H9 (cell line): Measurements from ENCODE around the gene JARID2. TPM values are rescaled to one million over a fixed set of nuclear protein-coding genes. Genes with fewer than 3 reads are reported as not detected.

Experiments
- DNase-seq: peaks from one replicate; pipeline ENCODE4 v3.0.0-alpha.2; 2017
- H2AFZ ChIP-seq: one replicate; pipeline ENCODE4 v1.6.1; 2013; ENCODE audit warnings: mild to moderate bottlenecking, low read length, control low read depth, moderate library complexity
- H2AK5ac ChIP-seq: 2 replicates; pipeline ENCODE4 v1.6.1; 2013; ENCODE audit warnings: low read length, control low read depth, mixed read lengths; ENCODE audit not compliant: insufficient read length
- H2BK120ac ChIP-seq: one replicate; pipeline ENCODE4 v1.6.1; 2013; ENCODE audit warnings: low read depth, mild to moderate bottlenecking, low read length, control low read depth, inconsistent platforms; ENCODE audit not compliant: poor library complexity, severe bottlenecking
- H2BK12ac ChIP-seq: 2 replicates; pipeline ENCODE4 v1.6.1; 2013; ENCODE audit warnings: low read length, control low read depth, mixed read lengths, low read depth; ENCODE audit not compliant: insufficient read length
- H2BK15ac ChIP-seq: 2 replicates; pipeline ENCODE4 v1.6.1; 2013; ENCODE audit warnings: low read depth, low read length, control low read depth
- H2BK20ac ChIP-seq: one replicate; pipeline ENCODE4 v1.6.1; 2013; ENCODE audit warnings: low read depth, mild to moderate bottlenecking, low read length, control low read depth, inconsistent platforms; ENCODE audit not compliant: poor library complexity, severe bottlenecking
- H2BK5ac ChIP-seq: 2 replicates; pipeline ENCODE4 v1.6.1; 2013; ENCODE audit warnings: low read length, control low read depth, mixed read lengths; ENCODE audit not compliant: insufficient read length
- H3K14ac ChIP-seq: 2 replicates; pipeline ENCODE4 v1.6.1; 2013; ENCODE audit warnings: low read length, control low read depth; ENCODE audit not compliant: insufficient read depth
- H3K18ac ChIP-seq: 2 replicates; pipeline ENCODE4 v1.6.1; 2013; ENCODE audit warnings: low read depth, mild to moderate bottlenecking, mixed read lengths, low read length, control low read depth; ENCODE audit not compliant: insufficient read length
- H3K23ac ChIP-seq: 2 replicates; pipeline ENCODE4 v1.6.1; 2013; ENCODE audit warnings: low read length, control low read depth, mixed read lengths, low read depth; ENCODE audit not compliant: insufficient read length
- H3K23me2 ChIP-seq: 2 replicates; pipeline ENCODE4 v1.6.1; 2013; ENCODE audit warnings: low read depth, mild to moderate bottlenecking, mixed read lengths, low read length, control low read depth; ENCODE audit not compliant: insufficient read length, poor library complexity, severe bottlenecking
- H3K27ac ChIP-seq: 2 replicates; pipeline ENCODE4 v1.5.1; 2013; ENCODE audit warnings: low read length, control low read depth, mixed read lengths, low read depth; ENCODE audit not compliant: insufficient read length
- H3K27me3 ChIP-seq: 2 replicates; pipeline ENCODE4 v1.6.1; 2013; ENCODE audit warnings: low read length, control low read depth, inconsistent platforms; ENCODE audit not compliant: insufficient read depth
- H3K4ac ChIP-seq: 2 replicates; pipeline ENCODE4 v1.6.1; 2013; ENCODE audit warnings: low read depth, mild to moderate bottlenecking, control low read depth, inconsistent platforms, low read length, moderate library complexity
- H3K4me1 ChIP-seq: 2 replicates; pipeline ENCODE4 v1.6.1; 2013; ENCODE audit warnings: low read length, control low read depth, inconsistent platforms; ENCODE audit not compliant: insufficient read depth
- H3K4me2 ChIP-seq: 2 replicates; pipeline ENCODE4 v1.6.1; 2013; ENCODE audit warnings: low read length, control low read depth, mixed read lengths; ENCODE audit not compliant: insufficient read length, insufficient read depth
- H3K56ac ChIP-seq: 2 replicates; pipeline ENCODE4 v1.6.1; 2013; ENCODE audit warnings: low read depth, mild to moderate bottlenecking, mixed read lengths, low read length, control low read depth; ENCODE audit not compliant: insufficient read length
- H3K79me1 ChIP-seq: 2 replicates; pipeline ENCODE4 v1.6.1; 2013; ENCODE audit warnings: low read depth, mild to moderate bottlenecking, moderate library complexity, low read length, control low read depth, inconsistent platforms; ENCODE audit not compliant: insufficient read depth, poor library complexity, severe bottlenecking
- H3K79me2 ChIP-seq: 2 replicates; pipeline ENCODE4 v1.6.1; 2013; ENCODE audit warnings: low read length, control low read depth, inconsistent platforms; ENCODE audit not compliant: insufficient read depth
- H3K9ac ChIP-seq: 2 replicates; pipeline ENCODE4 v1.6.1; 2013; ENCODE audit warnings: low read length, control low read depth, mixed read lengths; ENCODE audit not compliant: insufficient read length; ENCODE audit errors: extremely low read depth
- H3K9me3 ChIP-seq: one replicate; pipeline ENCODE4 v1.6.1; 2013; ENCODE audit warnings: low read depth, low read length, inconsistent platforms; ENCODE audit not compliant: control insufficient read depth
- H3T11ph ChIP-seq: one replicate; pipeline ENCODE4 v1.6.1; 2013; ENCODE audit warnings: mild to moderate bottlenecking, low read length, control low read depth, inconsistent platforms
- H4K20me1 ChIP-seq: one replicate; pipeline ENCODE4 v1.6.1; 2013; ENCODE audit not compliant: control insufficient read depth, insufficient read length, insufficient read depth
- H4K5ac ChIP-seq: 2 replicates; pipeline ENCODE4 v1.6.1; 2013; ENCODE audit warnings: low read depth, mild to moderate bottlenecking, mixed read lengths, low read length, control low read depth; ENCODE audit not compliant: insufficient read length
- H4K8ac ChIP-seq: replicated peaks from 2 replicates; pipeline ENCODE4 v1.6.1; 2013; ENCODE audit warnings: low read length, control low read depth, mixed read lengths, low read depth; ENCODE audit not compliant: insufficient read length
- H4K91ac ChIP-seq: 2 replicates; pipeline ENCODE4 v1.6.1; 2013; ENCODE audit warnings: low read depth, mild to moderate bottlenecking, moderate library complexity, mixed read lengths, low read length, control low read depth; ENCODE audit not compliant: insufficient read length
- H3K27ac Mint-ChIP-seq, 3 experiments: 2 replicates in 2 of 3; 3 replicates in 1 of 3; pipeline ENCODE4 v1.8.0; 2020 to 2021; ENCODE audit warnings: mixed read lengths in 3 of 3, mild to moderate bottlenecking in 1 of 3, moderate library complexity in 1 of 3
- H3K27me3 Mint-ChIP-seq: 2 replicates; pipeline ENCODE4 v1.8.0; 2021; ENCODE audit warnings: low read depth, mild to moderate bottlenecking, moderate library complexity, mixed read lengths
- H3K36me3 Mint-ChIP-seq, 3 experiments: 2 replicates in 2 of 3; 3 replicates in 1 of 3; pipeline ENCODE4 v1.8.0; 2020 to 2021; ENCODE audit warnings: low read depth in 3 of 3, mixed read lengths in 3 of 3; ENCODE audit not compliant: insufficient read depth in 1 of 3
- H3K4me1 Mint-ChIP-seq, 2 experiments: 2 replicates each; pipeline ENCODE4 v1.8.0; 2020; ENCODE audit warnings: mixed read lengths in 2 of 2
- H3K4me3 Mint-ChIP-seq, 2 experiments: 2 replicates in 1 of 2; 3 replicates in 1 of 2; pipeline ENCODE4 v1.8.0; 2020 to 2021; ENCODE audit warnings: mild to moderate bottlenecking in 2 of 2, mixed read lengths in 2 of 2, moderate library complexity in 1 of 2
- H3K9me3 Mint-ChIP-seq, 2 experiments: 2 replicates in 1 of 2; 3 replicates in 1 of 2; pipeline ENCODE4 v1.8.0; 2020; ENCODE audit warnings: mild to moderate bottlenecking in 2 of 2, mixed read lengths in 2 of 2, moderate library complexity in 1 of 2
- CTCF ChIP-seq: fragments of 200-600 bp; sonication (generic); conservative IDR thresholded peaks from 3 replicates; pipeline ENCODE4 v1.8.0; 2021; ENCODE audit warnings: antibody characterized with exemption, mild to moderate bottlenecking
- WGBS: extraction: QIAGEN DNeasy Blood & Tissue Kit; methylation state at CpG from one replicate; pipeline ENCODE4 v1.1.7; 2013; ENCODE audit warnings: missing lambda C conversion rate, low lambda C conversion rate, mixed read lengths; ENCODE audit not compliant: insufficient read length; ENCODE audit errors: extremely low coverage; 5-methylcytosine and 5-hydroxymethylcytosine counted together
- total RNA-seq: library from RNA; stranded (reverse); gene quantifications from 2 replicates; pipeline ENCODE4 v1.2.1, GENCODE V29; 2021

JARID2 gene
- total RNA-seq, 1 experiment from 2014 or later: 174 TPM

- Histone ChIP-seq H4K8ac (no peak overlapping the region), H2AFZ (no peak overlapping the region), H3K27me3 (no peaks in the 10 kb centered on the region), H4K20me1 (no peaks in the 10 kb centered on the region), H4K91ac (no peak overlapping the region), H3K23ac (no peak overlapping the region), H3K14ac (no peak overlapping the region), H3K9me3 (no peaks in the 10 kb centered on the region), H3K56ac (no peak overlapping the region), H3K4me2 (no peak overlapping the region), H3K79me2 (no peaks in the 10 kb centered on the region), H3K4me1 (peaks cover 14% of the 10 kb centered on the region), H3K79me1 (no peaks in the 10 kb centered on the region), H4K5ac (no peak overlapping the region), H2BK120ac (no peak overlapping the region), H2BK5ac (no peak overlapping the region), H3K23me2 (no peaks in the 10 kb centered on the region), H3K18ac (no peak overlapping the region), H3K4ac (no peak overlapping the region), H2BK12ac (no peak overlapping the region), H3K27ac (no peak overlapping the region), H2BK20ac (no peak overlapping the region), H2BK15ac (no peak overlapping the region), H2AK5ac (no peak overlapping the region), H3K9ac (no peak overlapping the region), H3T11ph (no peak overlapping the region)
- no peak for TF ChIP-seq CTCF
- Mint-ChIP-seq H3K27me3 (no peaks in the 10 kb centered on the region; the same call in 1 of the 2 replicates), H3K9me3 (no peaks in the 10 kb centered on the region), H3K36me3 (peaks cover 0 to 10% (median under 1%) of the 10 kb centered on the region in 3 experiments; a peak in 2 of 7 replicates), H3K27ac (peak overlapping the region in 1 of 3 experiments; percentile 78; a peak in 2 of 7 replicates), H3K4me3 (no peak overlapping the region), H3K4me1 (peaks cover 37 to 59% of the 10 kb centered on the region in 2 experiments)
- no peak for DNase-seq
- no CpG with 5 or more reads among the region's 14 CpGs for WGBS
Observed at GRCh38 chr6:15549371-15549770, 303.5 kb downstream of the JARID2 start.
